Measurements from ENCODE around the gene CDH1.

The CDH1 gene

DNA sequence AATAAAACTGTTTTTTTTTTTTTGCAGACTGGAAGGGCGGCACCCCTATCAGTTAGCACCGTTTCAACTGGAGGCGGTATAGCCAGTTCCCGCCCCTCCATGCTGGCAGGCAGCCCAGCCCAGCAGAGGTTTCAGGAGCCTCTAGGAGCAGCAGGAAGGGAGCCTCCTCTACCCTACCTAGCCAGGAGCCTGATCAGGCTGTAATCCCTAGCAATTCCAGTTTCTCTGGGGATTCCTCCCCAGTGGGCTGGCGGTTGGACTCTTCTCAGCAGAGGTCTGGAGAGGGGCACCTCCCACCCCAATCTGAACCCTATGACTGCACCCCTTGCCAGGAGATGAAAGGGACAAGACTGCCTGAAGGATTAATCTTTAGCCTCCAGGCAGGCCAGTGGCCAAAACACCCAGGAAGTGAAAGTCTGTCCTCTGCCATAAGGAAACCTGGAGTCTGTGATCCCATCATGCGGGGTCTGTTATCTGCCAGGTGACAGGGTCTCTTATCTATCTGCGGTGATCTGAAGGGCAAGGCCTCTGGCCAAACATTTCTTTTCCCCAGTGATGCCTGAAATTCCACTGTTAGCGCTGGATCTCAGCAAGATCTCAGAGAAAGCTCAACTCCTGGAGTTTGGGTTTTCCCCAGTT lies 4.9 kb upstream of the CDH1 start:
- TF ChIP-seq, protein P1, sequence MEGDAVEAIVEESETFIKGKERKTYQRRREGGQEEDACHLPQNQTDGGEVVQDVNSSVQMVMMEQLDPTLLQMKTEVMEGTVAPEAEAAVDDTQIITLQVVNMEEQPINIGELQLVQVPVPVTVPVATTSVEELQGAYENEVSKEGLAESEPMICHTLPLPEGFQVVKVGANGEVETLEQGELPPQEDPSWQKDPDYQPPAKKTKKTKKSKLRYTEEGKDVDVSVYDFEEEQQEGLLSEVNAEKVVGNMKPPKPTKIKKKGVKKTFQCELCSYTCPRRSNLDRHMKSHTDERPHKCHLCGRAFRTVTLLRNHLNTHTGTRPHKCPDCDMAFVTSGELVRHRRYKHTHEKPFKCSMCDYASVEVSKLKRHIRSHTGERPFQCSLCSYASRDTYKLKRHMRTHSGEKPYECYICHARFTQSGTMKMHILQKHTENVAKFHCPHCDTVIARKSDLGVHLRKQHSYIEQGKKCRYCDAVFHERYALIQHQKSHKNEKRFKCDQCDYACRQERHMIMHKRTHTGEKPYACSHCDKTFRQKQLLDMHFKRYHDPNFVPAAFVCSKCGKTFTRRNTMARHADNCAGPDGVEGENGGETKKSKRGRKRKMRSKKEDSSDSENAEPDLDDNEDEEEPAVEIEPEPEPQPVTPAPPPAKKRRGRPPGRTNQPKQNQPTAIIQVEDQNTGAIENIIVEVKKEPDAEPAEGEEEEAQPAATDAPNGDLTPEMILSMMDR (conservative IDR thresholded peaks at IDR 0.05; ENCODE audit: low read depth, low read length), result no peak
- peak; percentile 28 for DNase-seq (ENCODE audit: low read depth)
- H3K4me3 ChIP-seq (ENCODE audit: low read depth, low read length), result no peak overlapping the region

DNA sequence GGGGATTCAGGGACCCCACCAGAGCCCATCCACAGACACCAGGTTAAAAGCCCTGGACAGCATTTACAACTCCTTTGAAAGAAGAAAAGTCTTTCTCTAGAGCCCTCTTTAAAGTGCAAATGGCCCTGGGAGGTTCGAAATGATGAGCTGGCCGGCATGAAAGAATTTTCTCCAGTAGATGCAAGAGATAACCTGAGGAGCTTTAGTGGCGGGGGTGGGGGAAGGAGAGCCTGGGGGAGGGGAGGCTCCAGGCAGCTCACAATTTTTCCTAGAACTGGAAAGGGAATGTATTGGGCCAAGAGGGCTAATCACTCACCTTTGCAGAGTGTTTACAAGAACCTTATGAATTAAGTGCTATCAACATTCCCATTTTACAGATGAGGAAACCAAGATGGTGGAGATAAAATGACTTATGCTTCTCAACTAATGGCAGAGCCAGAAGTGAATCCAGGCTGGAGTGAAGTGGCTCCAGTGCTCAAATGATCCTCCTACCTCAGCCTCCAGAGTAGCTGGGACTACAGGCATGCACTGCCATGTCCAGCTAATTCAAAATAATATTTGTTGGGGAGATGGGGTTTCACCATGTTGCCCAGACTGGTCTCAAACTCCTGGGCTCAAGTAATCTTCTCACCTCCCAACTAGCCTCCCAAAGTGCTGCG lies 4.2 kb upstream of the CDH1 start:
- H3K4me3 ChIP-seq (ENCODE audit: low read depth, low read length), result no peak overlapping the region
- DNase-seq (ENCODE audit: low read depth), result no peak
- TF ChIP-seq, protein P1 (conservative IDR thresholded peaks at IDR 0.05; ENCODE audit: low read depth, low read length), result no peak

DNA sequence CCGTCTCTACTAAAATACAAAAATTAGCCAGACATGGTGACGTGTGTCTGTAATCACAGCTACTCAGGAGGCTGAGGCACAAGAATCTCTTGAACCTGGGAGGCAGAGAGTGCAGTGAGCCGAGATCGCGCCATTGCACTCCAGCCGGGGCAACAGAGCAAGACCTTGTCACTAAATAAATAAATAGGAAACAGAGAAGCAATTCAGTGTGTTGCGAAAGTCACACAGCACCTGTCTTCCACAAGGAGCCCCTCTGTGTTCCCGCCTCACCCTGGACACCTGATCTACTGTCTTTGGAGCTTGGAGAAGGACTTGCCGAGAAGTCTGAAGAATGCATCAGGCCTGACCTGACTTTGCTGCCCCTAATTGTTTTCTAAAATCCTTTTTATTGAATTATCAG lies 3.5 kb upstream of the CDH1 start:
- no peak overlapping the region for H3K4me3 ChIP-seq (ENCODE audit: low read depth, low read length)
- TF ChIP-seq, protein P1 (conservative IDR thresholded peaks at IDR 0.05; ENCODE audit: low read depth, low read length), result no peak

DNA sequence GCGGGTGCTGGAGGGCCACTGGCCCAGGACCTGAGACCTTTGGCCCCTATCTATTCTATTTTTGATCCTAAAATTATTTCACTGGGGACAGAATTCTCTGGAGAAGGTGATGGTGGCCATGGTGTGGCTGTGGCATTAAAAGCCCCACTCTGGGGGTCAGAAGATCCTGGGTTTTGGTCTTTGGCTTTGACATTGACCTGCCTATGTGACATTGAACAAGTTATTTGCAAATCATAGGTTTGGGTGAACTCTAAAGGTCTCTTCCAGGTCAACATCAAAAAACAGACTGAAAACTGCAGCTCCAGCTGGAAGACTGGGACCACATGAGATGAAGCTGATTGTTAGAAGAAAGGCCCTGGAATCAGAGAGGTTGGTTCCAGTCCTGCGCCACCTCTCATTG lies 2.3 kb upstream of the CDH1 start:
- no peak for DNase-seq (ENCODE audit: low read depth)
- TF ChIP-seq, protein P1 (conservative IDR thresholded peaks at IDR 0.05; ENCODE audit: low read depth, low read length), result no peak
- no peak overlapping the region for H3K4me3 ChIP-seq (ENCODE audit: low read depth, low read length)

More for the DNA sequence above, 3.5 kb upstream of the CDH1 start:
- DNase-seq (ENCODE audit: low read depth), result no peak

DNA sequence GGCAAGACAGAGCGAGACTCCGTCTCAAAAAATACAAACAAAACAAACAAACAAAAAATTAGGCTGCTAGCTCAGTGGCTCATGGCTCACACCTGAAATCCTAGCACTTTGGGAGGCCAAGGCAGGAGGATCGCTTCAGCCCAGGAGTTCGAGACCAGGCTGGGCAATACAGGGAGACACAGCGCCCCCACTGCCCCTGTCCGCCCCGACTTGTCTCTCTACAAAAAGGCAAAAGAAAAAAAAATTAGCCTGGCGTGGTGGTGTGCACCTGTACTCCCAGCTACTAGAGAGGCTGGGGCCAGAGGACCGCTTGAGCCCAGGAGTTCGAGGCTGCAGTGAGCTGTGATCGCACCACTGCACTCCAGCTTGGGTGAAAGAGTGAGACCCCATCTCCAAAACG lies 531 bp upstream of the CDH1 start:
- no peak overlapping the region for H3K4me3 ChIP-seq (ENCODE audit: low read depth, low read length)
- DNase-seq (ENCODE audit: low read depth), result no peak
- TF ChIP-seq, protein P1 (conservative IDR thresholded peaks at IDR 0.05; ENCODE audit: low read depth, low read length), result no peak

DNA sequence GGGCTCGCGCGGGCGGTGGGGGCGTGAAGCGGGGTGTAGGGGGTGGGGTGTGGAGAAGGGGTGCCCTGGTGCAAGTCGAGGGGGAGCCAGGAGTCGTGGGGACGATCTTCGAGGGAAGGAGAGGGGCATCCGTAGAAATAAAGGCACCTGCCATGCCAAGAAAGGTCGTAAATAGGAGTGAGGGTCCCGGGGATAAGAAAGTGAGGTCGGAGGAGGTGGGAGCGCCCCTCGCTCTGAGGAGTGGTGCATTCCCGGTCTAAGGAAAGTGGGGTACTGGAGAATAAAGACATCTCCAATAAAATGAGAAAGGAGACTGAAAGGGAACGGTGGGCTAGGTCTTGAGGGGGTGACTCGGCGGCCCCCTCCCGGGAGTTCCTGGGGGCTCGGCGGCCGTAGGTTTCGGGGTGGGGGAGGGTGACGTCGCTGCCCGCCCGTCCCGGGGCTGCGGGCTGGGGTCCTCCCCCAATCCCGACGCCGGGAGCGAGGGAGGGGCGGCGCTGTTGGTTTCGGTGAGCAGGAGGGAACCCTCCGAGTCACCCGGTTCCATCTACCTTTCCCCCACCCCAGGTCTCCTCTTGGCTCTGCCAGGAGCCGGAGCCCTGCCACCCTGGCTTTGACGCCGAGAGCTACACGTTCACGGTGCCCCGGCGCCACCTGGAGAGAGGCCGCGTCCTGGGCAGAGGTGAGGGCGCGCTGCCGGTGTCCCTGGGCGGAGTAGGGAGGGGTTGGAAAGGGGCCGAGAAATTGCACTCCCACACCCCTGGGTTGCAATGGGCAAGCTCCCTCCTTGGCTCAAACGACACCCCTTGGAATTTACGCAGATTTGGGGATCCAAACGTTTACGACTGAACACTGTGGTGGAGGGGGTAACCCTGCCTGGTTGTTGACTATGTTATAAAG lies 888 bp downstream of the CDH1 start:
- TF ChIP-seq, protein P1 (conservative IDR thresholded peaks at IDR 0.05; ENCODE audit: low read depth, low read length), result no peak
- H3K4me3 ChIP-seq (ENCODE audit: low read depth, low read length), result no peak overlapping the region
- no peak for DNase-seq (ENCODE audit: low read depth)

Data from choroid plexus epithelial cell (primary cell).